ENCODE data around the gene BCDIN3D.

The BCDIN3D gene

GRCh38 chr12:49847161-49847560, 4.3 kb upstream of the BCDIN3D start:
- H3K4me1 ChIP-seq (ENCODE audit: control insufficient read depth, insufficient read depth, low read length): peaks cover 8% of the 10 kb centered on the region
- peaks cover 20% of the 10 kb centered on the region for H3K27me3 ChIP-seq (replicated peaks; ENCODE audit: control insufficient read depth, insufficient read depth, low read length)
- H3K9me3 ChIP-seq (ENCODE audit: control insufficient read depth, low read length): peaks cover 5% of the 10 kb centered on the region
- no peak overlapping the region for H3K4me3 ChIP-seq (ENCODE audit: low read length)
- no peak overlapping the region for H3K9ac ChIP-seq (ENCODE audit: low read length)
- H3K36me3 ChIP-seq (ENCODE audit: control insufficient read depth, insufficient read depth, low read length, severe bottlenecking): no peaks in the 10 kb centered on the region
- no peak for DNase-seq (ENCODE audit: low read depth)

- H3K36me3 ChIP-seq (ENCODE audit: control insufficient read depth, insufficient read depth, low read length, severe bottlenecking): no peaks in the 10 kb centered on the region
- no peak overlapping the region for H3K9ac ChIP-seq (ENCODE audit: low read length)
- DNase-seq (ENCODE audit: low read depth): no peak
- no peak overlapping the region for H3K4me3 ChIP-seq (ENCODE audit: low read length)
- peaks cover 15% of the 10 kb centered on the region for H3K4me1 ChIP-seq (ENCODE audit: control insufficient read depth, insufficient read depth, low read length)
- peaks cover 16% of the 10 kb centered on the region for H3K27me3 ChIP-seq (replicated peaks; ENCODE audit: control insufficient read depth, insufficient read depth, low read length)
- H3K9me3 ChIP-seq (ENCODE audit: control insufficient read depth, low read length): peaks cover 5% of the 10 kb centered on the region
Observed at GRCh38 chr12:49846032-49846431, 3.1 kb upstream of the BCDIN3D start.

- no peak for DNase-seq (ENCODE audit: low read depth)
- no peaks in the 10 kb centered on the region for H3K36me3 ChIP-seq (ENCODE audit: control insufficient read depth, insufficient read depth, low read length, severe bottlenecking)
- peaks cover 15% of the 10 kb centered on the region for H3K4me1 ChIP-seq (ENCODE audit: control insufficient read depth, insufficient read depth, low read length)
- no peak overlapping the region for H3K9ac ChIP-seq (ENCODE audit: low read length)
- no peak overlapping the region for H3K4me3 ChIP-seq (ENCODE audit: low read length)
- peaks cover 10% of the 10 kb centered on the region for H3K27me3 ChIP-seq (replicated peaks; ENCODE audit: control insufficient read depth, insufficient read depth, low read length)
- peaks cover under 1% of the 10 kb centered on the region for H3K9me3 ChIP-seq (ENCODE audit: control insufficient read depth, low read length)
Observed at GRCh38 chr12:49843876-49844437, 1.1 kb upstream of the BCDIN3D start.

GRCh38 chr12:49843411-49843810, 505 bp upstream of the BCDIN3D start:
- H3K4me1 ChIP-seq (ENCODE audit: control insufficient read depth, insufficient read depth, low read length): peaks cover 15% of the 10 kb centered on the region
- peaks cover 4% of the 10 kb centered on the region for H3K27me3 ChIP-seq (replicated peaks; ENCODE audit: control insufficient read depth, insufficient read depth, low read length)
- H3K36me3 ChIP-seq (ENCODE audit: control insufficient read depth, insufficient read depth, low read length, severe bottlenecking): peaks cover 2% of the 10 kb centered on the region
- DNase-seq (ENCODE audit: low read depth): no peak
- peak overlapping the region; percentile 98 for H3K9ac ChIP-seq (ENCODE audit: low read length)
- no peaks in the 10 kb centered on the region for H3K9me3 ChIP-seq (ENCODE audit: control insufficient read depth, low read length)
- peak overlapping the region; percentile 98 for H3K4me3 ChIP-seq (ENCODE audit: low read length)

- Histone ChIP-seq H3K27me3 (replicated peaks; ENCODE audit: control insufficient read depth, insufficient read depth, low read length) (no peaks in the 10 kb centered on the region), H3K36me3 (ENCODE audit: control insufficient read depth, insufficient read depth, low read length, severe bottlenecking) (peaks cover 8% of the 10 kb centered on the region), H3K9ac (ENCODE audit: low read length) (no peak overlapping the region), H3K4me1 (ENCODE audit: control insufficient read depth, insufficient read depth, low read length) (peaks cover 15% of the 10 kb centered on the region), H3K4me3 (ENCODE audit: low read length) (no peak overlapping the region), H3K9me3 (ENCODE audit: control insufficient read depth, low read length) (no peaks in the 10 kb centered on the region)
- peak; percentile 68 for DNase-seq (ENCODE audit: low read depth)
Observed at GRCh38 chr12:49838973-49839633, 3.8 kb downstream of the BCDIN3D start.

- Histone ChIP-seq H3K36me3 (ENCODE audit: control insufficient read depth, insufficient read depth, low read length, severe bottlenecking) (peaks cover under 1% of the 10 kb centered on the region), H3K9ac (ENCODE audit: low read length) (no peak overlapping the region), H3K4me1 (ENCODE audit: control insufficient read depth, insufficient read depth, low read length) (peaks cover 16% of the 10 kb centered on the region), H3K27me3 (replicated peaks; ENCODE audit: control insufficient read depth, insufficient read depth, low read length) (no peaks in the 10 kb centered on the region), H3K9me3 (ENCODE audit: control insufficient read depth, low read length) (no peaks in the 10 kb centered on the region), H3K4me3 (ENCODE audit: low read length) (no peak overlapping the region)
- peak; percentile 82 for DNase-seq (ENCODE audit: low read depth)
Observed at GRCh38 chr12:49832836-49833421, 10.0 kb downstream of the BCDIN3D start.

- Histone ChIP-seq H3K4me1 (ENCODE audit: control insufficient read depth, insufficient read depth, low read length) (peaks cover 21% of the 10 kb centered on the region), H3K4me3 (ENCODE audit: low read length) (no peak overlapping the region), H3K27me3 (replicated peaks; ENCODE audit: control insufficient read depth, insufficient read depth, low read length) (no peaks in the 10 kb centered on the region), H3K9ac (ENCODE audit: low read length) (no peak overlapping the region), H3K9me3 (ENCODE audit: control insufficient read depth, low read length) (no peaks in the 10 kb centered on the region), H3K36me3 (ENCODE audit: control insufficient read depth, insufficient read depth, low read length, severe bottlenecking) (no peaks in the 10 kb centered on the region)
- DNase-seq (ENCODE audit: low read depth): no peak
Observed at GRCh38 chr12:49831717-49832116, 11.2 kb downstream of the BCDIN3D start.

- DNase-seq (ENCODE audit: low read depth): peak; percentile 99
- H3K27me3 ChIP-seq (replicated peaks; ENCODE audit: control insufficient read depth, insufficient read depth, low read length): no peaks in the 10 kb centered on the region
- H3K9me3 ChIP-seq (ENCODE audit: control insufficient read depth, low read length): no peaks in the 10 kb centered on the region
Observed at GRCh38 chr12:49828133-49829091, 14.5 kb downstream of the BCDIN3D start, which contains the start of gene NCKAP5L. NCKAP5L (minus strand) TSS chr12:49828413; CDS start chr12:49804044, 24,369 bp downstream.

GRCh38 chr12:49827401-49828099, 15.4 kb downstream of the BCDIN3D start:
- H3K4me1 ChIP-seq (ENCODE audit: control insufficient read depth, insufficient read depth, low read length): peaks cover 50% of the 10 kb centered on the region
- H3K9me3 ChIP-seq (ENCODE audit: control insufficient read depth, low read length): no peaks in the 10 kb centered on the region
- H3K9ac ChIP-seq (ENCODE audit: low read length): peak overlapping the region; percentile 96
- H3K4me3 ChIP-seq (ENCODE audit: low read length): peak overlapping the region; percentile 88
- H3K27me3 ChIP-seq (replicated peaks; ENCODE audit: control insufficient read depth, insufficient read depth, low read length): no peaks in the 10 kb centered on the region
- peaks cover 5% of the 10 kb centered on the region for H3K36me3 ChIP-seq (ENCODE audit: control insufficient read depth, insufficient read depth, low read length, severe bottlenecking)
- DNase-seq (ENCODE audit: low read depth): peak; percentile 85

More at GRCh38 chr12:49828133-49829091, 14.5 kb downstream of the BCDIN3D start, which contains the start of gene NCKAP5L:
- Histone ChIP-seq H3K4me1 (ENCODE audit: control insufficient read depth, insufficient read depth, low read length) (peaks cover 55% of the 10 kb centered on the region), H3K9ac (ENCODE audit: low read length) (peak within 1 kb of the TSS; percentile 96), H3K4me3 (ENCODE audit: low read length) (peak within 1 kb of the TSS; percentile 88), H3K36me3 (ENCODE audit: control insufficient read depth, insufficient read depth, low read length, severe bottlenecking) (peaks cover 4% of the 10 kb centered on the region)

- DNase-seq (ENCODE audit: low read depth): no peak
- peaks cover 7% of the 10 kb centered on the region for H3K36me3 ChIP-seq (ENCODE audit: control insufficient read depth, insufficient read depth, low read length, severe bottlenecking)
- H3K27me3 ChIP-seq (replicated peaks; ENCODE audit: control insufficient read depth, insufficient read depth, low read length): no peaks in the 10 kb centered on the region
- H3K9me3 ChIP-seq (ENCODE audit: control insufficient read depth, low read length): no peaks in the 10 kb centered on the region
- H3K9ac ChIP-seq (ENCODE audit: low read length): peak overlapping the region; percentile 96
- peak overlapping the region; percentile 88 for H3K4me3 ChIP-seq (ENCODE audit: low read length)
- H3K4me1 ChIP-seq (ENCODE audit: control insufficient read depth, insufficient read depth, low read length): peaks cover 48% of the 10 kb centered on the region
Observed at GRCh38 chr12:49827051-49827400, 15.9 kb downstream of the BCDIN3D start.

Data from adipocyte (in vitro differentiated cells).